HL-60/S4 treated with phorbol 12-myristate 13-acetate at 8.2 ng/mL for 4 days and 3 days (cell line): ENCODE data around the gene CEP68.
"Not testable (repeated sequence)": the region's sequence is repeated elsewhere in the genome, so short reads cannot be mapped to it uniquely, and the experiment has no call there.

Experiments
- in situ Hi-C: fragments of 300-500 bp; cut with MboI; formaldehyde crosslinking; loops from 2 replicates; pipeline ENCODE4 v1.15.0; 2022; ENCODE audit warnings: low sequenced_read_pairs

Gene CEP68

GRCh38 chr2:65120990-65121693 lies 64.9 kb downstream of the CEP68 start:
- in situ Hi-C loops = no loop called here

- in situ Hi-C loops = no loop called here
Measured at GRCh38 chr2:65122313-65122712, 66.1 kb downstream of the CEP68 start.

DNA sequence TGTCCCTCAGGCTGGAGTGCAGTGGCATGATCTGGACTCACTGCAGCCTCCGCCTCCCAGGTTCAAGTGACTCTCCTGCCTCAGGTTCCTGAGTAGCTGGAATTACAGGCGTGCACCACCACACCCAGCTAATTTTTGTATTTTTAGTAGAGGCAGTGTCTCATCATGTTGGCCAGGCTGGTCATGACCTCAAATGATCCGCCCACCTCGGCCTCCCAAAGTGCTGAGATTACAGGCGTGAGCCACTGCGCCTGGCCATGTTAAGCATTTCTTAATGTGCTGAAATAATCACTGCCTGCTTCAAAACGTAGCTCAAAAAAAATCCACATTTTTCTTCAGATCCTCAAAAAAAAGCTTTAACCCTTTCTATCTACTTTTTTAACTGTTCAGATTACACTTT lies 69.2 kb downstream of the CEP68 start:
- in situ Hi-C loops = not testable (repeated sequence)

DNA sequence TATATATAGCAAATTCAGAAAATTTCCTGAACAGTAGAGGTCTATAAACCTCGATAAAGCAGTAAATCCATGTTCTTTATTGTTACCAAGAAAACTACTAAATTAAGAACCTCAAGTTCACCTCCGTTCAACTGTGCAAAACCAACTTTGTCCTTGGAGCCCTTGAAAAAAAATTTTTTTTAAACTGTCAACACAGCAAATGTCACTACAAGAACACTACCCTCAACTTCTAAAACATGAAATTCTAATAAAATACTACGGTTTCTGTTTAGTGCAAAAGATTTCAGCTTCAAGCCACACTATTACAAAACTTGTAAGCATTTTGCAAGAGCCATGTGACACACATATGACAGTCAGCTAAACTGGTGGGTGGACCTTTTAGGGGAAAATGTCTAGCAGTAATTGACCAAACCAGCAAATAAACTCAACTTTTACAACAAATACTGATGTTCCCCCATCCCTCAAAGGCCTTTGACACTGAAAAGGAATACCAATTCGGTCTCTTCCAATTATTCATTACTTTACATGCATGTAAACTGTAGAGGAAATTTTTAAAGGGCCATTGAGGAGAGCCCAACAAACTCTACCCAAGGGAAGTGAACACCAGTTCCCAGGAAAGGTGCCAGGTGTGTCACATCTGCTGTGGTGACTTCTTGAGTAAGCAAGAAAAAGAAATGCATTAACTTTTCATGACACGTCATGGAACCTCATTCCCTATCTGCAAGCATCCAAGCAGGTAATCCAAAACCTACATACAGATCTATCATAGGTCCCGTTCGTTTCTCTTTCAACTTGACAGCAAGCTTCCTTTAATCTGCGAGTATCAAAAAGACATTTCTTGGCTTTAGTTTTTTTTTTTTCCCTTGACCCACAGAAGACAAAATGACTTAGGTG lies 72.3 kb downstream of the CEP68 start:
- in situ Hi-C loops = no loop called here

DNA sequence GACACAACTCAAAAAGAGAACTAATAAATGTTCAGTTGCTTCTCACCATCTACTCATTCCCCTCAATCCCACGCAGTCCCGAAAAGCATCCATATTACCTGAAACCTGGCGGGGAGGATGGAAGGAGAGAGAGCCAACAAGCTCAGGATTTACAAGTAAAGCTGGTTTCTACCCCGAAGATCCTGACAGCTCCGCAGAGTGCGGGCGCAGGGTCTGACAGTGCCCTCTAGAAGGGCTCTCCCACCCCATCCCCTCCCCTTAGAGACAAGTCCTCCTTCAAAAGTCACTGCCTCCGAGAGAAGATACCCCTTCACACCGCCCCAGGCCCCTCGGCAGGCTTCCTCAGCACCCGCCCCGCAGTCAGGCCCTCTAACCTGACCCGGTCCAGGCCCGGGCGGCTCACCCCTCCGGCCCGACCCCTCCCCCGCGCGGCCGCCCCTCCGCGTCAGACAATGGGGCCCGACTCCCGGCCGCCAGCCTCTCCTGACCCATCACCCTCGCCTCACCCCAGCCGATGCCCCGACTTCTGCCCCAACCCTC lies 73.1 kb downstream of the CEP68 start:
- in situ Hi-C loops = no loop called here

DNA sequence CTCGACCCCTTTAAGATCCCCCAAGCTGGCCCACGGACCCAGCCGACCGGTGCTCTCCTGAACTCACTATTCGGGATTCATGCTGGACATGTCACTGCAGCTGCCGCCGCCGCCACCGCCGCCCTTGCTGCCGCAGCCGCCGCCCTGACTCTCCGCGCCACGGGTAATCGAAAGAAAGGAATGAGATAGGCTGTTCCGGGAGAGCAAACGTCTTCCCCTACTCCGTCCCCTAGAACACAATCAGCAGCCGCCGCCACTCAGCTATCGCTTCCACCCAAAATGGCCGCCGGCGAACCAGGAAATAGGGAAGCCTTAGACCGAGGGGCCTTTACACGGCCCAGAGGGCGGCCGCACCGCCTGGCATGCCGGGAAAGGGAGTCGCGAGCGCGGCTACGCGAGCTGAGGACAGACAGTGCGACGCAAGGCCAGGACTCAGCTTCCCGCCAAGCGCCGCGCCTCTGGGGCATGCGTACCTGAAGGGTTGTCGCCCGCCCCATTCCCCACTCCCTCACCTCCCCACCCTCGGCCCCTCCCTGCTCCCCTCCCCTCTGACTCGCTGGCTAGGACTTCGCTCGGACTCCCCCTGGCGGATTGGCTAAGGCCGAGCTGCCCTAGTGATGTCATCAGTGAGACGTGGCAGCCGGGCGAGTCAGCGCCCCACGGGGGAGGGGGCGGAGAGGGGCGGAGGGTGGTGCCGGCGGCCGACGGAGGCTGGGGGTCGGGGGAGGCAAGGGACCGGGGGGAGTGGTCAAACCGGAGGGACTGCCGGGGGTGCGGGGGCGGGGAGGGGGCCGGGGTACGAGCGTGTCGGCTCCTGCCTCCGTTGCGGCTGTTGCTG lies 73.8 kb downstream of the CEP68 start, which contains the start of gene RAB1A:
Gene RAB1A (minus strand): TSS at position 281 of the 838 bp plus-strand sequence. CDS start 191 bp downstream, at position 90.
- in situ Hi-C loops = no loop called here

- in situ Hi-C loops = no loop called here
Measured at GRCh38 chr2:65130664-65131175, 74.5 kb downstream of the CEP68 start.

- in situ Hi-C loops = not testable (repeated sequence)
Measured at GRCh38 chr2:65132930-65133329, 76.7 kb downstream of the CEP68 start.

DNA sequence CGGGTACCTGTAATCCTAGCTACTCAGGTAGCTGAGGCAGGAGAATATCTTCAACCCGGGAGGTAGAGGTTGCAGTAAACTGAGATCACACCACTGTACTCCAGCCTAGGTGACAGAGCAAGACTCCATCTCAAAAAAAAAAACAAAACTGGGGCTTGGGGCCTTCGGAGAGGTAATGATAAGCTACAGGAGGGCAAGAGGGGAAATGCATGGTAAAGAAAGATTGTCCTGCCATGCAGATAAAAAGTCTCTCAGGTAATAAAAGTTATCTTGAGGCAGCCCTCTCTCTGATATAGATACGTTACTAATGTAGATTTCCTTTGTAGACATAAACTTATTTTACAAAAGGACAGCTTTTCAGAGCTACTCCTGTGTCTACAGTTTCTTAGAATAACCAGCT lies 77.4 kb downstream of the CEP68 start:
- in situ Hi-C loops = no loop called here

- in situ Hi-C loops = no loop called here
Measured at GRCh38 chr2:65134158-65134557, 77.9 kb downstream of the CEP68 start.

GRCh38 chr2:65136253-65136652 lies 80.0 kb downstream of the CEP68 start:
- in situ Hi-C loops = no loop called here
